ENCODE results near the gene ALG14. TPM values are rescaled to one million over a fixed set of nuclear protein-coding genes. Genes with fewer than 3 reads are reported as not detected.
A peak's percentile ranks its signal among the peaks of the same experiment; 100 is the strongest.

ALG14 gene
- total RNA-seq, 4 donors from 2014 or later = 0.53 to 1.3 (median 1.0) TPM

DNA sequence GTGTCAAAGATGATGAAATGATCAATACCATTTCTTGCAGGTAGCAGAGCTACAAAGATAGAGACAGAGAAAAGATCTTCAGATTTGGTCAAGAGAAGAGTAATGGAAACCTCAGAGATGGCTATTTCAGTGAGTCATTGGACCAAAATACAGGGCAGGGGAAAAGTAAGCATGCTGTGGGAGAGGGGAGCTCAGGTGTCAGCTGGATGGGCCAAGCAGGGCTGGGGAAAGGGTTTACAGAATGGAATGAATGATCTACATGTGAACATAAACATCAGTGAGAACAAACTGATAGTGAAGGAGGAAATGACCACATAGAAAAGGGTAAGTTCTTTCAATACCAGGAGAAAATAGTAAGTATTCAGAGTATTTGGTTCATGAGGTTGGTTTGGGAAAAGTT lies 84.4 kb downstream of the ALG14 start:
- DNase-seq = no peak
- Histone ChIP-seq H3K9me3 (no peaks in the 10 kb centered on the region), H3K4me3 (no peak overlapping the region), H3K36me3 (no peaks in the 10 kb centered on the region), H3K27ac (no peak overlapping the region), H3K27me3 (no peaks in the 10 kb centered on the region), H3K4me1 (peaks cover 0 to 20% (median 4%) of the 10 kb centered on the region in 3 donors)
- TF ChIP-seq, protein P1, sequence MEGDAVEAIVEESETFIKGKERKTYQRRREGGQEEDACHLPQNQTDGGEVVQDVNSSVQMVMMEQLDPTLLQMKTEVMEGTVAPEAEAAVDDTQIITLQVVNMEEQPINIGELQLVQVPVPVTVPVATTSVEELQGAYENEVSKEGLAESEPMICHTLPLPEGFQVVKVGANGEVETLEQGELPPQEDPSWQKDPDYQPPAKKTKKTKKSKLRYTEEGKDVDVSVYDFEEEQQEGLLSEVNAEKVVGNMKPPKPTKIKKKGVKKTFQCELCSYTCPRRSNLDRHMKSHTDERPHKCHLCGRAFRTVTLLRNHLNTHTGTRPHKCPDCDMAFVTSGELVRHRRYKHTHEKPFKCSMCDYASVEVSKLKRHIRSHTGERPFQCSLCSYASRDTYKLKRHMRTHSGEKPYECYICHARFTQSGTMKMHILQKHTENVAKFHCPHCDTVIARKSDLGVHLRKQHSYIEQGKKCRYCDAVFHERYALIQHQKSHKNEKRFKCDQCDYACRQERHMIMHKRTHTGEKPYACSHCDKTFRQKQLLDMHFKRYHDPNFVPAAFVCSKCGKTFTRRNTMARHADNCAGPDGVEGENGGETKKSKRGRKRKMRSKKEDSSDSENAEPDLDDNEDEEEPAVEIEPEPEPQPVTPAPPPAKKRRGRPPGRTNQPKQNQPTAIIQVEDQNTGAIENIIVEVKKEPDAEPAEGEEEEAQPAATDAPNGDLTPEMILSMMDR (IDR thresholded peaks at IDR 0.05) = no peak
- TF ChIP-seq POLR2A (IDR thresholded peaks at IDR 0.05) = no peak
- intact Hi-C loops (cut with DNase I) = no loop called here

DNA sequence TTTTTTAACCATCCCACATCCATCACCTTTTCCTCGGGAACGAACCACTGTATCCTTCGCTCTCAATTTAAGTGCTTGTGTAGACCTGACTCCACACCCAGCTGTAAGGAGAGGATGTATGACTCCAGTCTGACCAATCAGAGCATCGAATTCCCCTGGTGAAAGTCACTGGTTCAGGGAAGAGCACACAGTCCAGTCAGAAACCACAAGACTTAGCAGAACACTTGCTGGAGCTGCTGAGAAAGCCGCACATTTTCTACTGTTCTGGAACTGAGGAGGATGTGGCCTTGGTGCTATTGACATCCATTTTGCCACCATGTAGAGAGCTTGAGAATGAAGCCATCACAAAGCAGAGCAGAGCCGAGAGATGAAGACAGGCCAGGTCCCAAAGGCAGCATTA lies 86.0 kb downstream of the ALG14 start:
- Histone ChIP-seq H3K27me3 (no peaks in the 10 kb centered on the region), H3K9me3 (no peaks in the 10 kb centered on the region), H3K4me1 (peaks cover 0 to 36% (median 10%) of the 10 kb centered on the region in 3 donors), H3K36me3 (no peaks in the 10 kb centered on the region), H3K27ac (no peak overlapping the region), H3K4me3 (no peak overlapping the region)
- 77 to 93% methylated on average over 4 to 5 of the region's 6 CpGs for WGBS, 2 donors
- no peak for TF ChIP-seq POLR2A (IDR thresholded peaks at IDR 0.05)
- TF ChIP-seq, protein P1 (IDR thresholded peaks at IDR 0.05) = no peak
- intact Hi-C loops (cut with DNase I) = no loop called here
- DNase-seq = no peak

DNA sequence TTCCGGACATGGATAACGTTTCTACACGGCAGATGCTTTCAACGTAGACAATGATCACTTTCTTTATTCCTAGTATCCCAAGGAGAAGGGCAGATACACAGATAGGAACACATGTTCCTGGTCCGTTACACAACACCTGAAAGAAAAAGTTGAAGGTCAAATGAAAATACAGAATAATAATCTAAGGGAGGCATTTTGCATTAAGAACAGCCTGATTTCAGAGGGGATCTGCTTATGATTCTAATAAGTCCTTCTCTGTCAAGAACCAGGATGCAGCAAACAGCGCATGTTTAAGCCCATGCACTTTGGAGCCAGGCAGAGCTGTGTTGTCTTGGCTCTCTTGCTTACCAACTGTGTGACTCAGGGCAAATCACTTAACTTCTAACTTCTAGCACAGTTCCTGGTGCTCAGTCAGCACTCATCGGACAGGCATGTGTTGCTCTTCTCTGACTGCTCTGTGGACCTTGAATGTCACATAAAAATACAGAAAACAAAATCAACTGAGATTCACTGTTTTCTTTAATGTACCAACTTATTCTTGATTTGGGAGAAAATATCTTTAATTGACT lies 89.5 kb downstream of the ALG14 start:
- H3K36me3 ChIP-seq = no peaks in the 10 kb centered on the region
- intact Hi-C loops (cut with DNase I) = no loop called here
- no peak overlapping the region for H3K4me3 ChIP-seq
- H3K27me3 ChIP-seq = no peaks in the 10 kb centered on the region
- 73 to 77% methylated on average over 7 of the region's 7 CpGs for WGBS, 2 donors
- H3K4me1 ChIP-seq = peaks cover 0 to 37% (median 10%) of the 10 kb centered on the region in 3 donors
- H3K9me3 ChIP-seq = no peaks in the 10 kb centered on the region
- no peak for TF ChIP-seq POLR2A (IDR thresholded peaks at IDR 0.05)
- TF ChIP-seq, protein P1 (IDR thresholded peaks at IDR 0.05) = no peak
- peak overlapping the region in 3 of 4 donors; percentile 54 to 60 (median 57) for H3K27ac ChIP-seq
- DNase-seq = no peak

DNA sequence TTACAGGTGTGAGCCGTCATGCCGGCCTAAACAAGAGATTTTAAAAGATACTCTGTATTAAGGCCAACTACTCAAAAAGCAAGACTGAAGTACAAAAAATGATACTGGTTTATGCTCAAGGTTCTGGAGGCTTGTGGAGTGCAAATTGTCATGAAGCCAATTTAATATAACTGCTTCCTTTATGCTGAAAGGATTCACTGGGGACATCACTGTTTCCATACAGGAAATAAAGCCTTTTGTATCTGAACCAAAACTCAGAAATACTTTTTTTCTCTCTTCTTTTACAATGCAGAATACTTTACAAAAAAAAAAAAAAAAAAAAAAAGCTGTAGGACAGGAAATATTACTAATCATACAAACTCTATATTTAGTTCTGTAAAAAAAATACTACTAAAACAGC lies 90.4 kb downstream of the ALG14 start:
- WGBS, 2 donors = 61 to 76% methylated on average over 2 of the region's 2 CpGs
- no peak for DNase-seq

DNA sequence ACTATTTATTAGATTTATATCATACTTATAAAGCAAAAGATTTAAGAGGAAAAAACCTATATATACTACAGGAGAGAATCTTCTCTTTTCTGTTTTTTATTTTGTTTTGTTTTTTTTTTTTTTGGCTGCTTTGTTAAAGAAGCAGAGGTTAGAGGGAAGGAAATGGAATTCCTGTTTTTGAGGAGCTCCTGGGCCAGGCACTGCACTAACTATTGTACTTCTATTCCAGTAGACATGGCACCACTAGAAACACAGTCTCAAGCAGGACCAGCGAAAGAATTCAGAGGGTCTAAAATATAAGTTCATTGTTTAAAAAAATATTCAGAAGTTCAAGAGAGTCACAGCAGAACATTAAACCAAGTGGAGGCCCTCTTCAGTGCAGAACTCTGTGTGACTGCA lies 91.2 kb downstream of the ALG14 start:
- no peak for DNase-seq
- no peaks in the 10 kb centered on the region for H3K9me3 ChIP-seq
- H3K36me3 ChIP-seq = no peaks in the 10 kb centered on the region
- TF ChIP-seq, protein P1 (IDR thresholded peaks at IDR 0.05) = no peak
- TF ChIP-seq POLR2A (IDR thresholded peaks at IDR 0.05) = no peak
- H3K4me1 ChIP-seq = peaks cover 0 to 37% (median 10%) of the 10 kb centered on the region in 3 donors
- no peak overlapping the region for H3K4me3 ChIP-seq
- WGBS, 2 donors = 92 to 93% methylated on average over 1 of the region's 1 CpG
- intact Hi-C loops (cut with DNase I) = no loop called here
- H3K27ac ChIP-seq = peak overlapping the region in 2 of 4 donors; percentile 45 to 55
- H3K27me3 ChIP-seq = no peaks in the 10 kb centered on the region

More for the DNA sequence above, 90.4 kb downstream of the ALG14 start:
- Histone ChIP-seq H3K9me3 (no peaks in the 10 kb centered on the region), H3K36me3 (no peaks in the 10 kb centered on the region), H3K4me1 (peaks cover 0 to 37% (median 10%) of the 10 kb centered on the region in 3 donors), H3K27me3 (no peaks in the 10 kb centered on the region), H3K27ac (peak overlapping the region; percentile 19 to 60 (median 54)), H3K4me3 (no peak overlapping the region)
- no peak for TF ChIP-seq POLR2A (IDR thresholded peaks at IDR 0.05)
- TF ChIP-seq, protein P1 (IDR thresholded peaks at IDR 0.05) = no peak
- intact Hi-C loops (cut with DNase I) = no loop called here

Data from esophagus squamous epithelium (tissue), 5 donors.